GM04503 (cell line): ENCODE measurements around the gene KRTAP5-6.

Source experiments
- DNase-seq: peaks from one replicate; pipeline ENCODE4 v3.0.0-alpha.2; 2012; ENCODE audit warnings: low read depth

KRTAP5-6 gene

DNA sequence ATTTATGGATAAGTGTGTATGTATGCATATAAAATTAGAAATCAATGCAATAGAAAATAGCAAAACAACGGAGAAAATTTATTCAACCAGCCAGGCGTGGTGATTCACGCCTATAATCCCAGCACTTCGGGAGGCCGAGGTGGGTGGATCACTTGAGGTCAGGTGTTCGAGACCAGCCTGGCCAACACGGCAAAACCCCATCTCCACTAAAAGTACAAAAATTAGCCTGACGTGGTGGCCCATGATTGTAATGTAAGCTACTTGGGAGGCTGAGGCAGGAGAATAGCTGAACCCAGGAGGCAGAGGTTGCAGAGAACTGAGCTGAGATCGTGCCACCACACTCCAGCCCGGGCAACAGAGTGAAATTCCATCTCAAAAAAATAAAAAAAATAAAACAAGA is 5.5 kb downstream of the KRTAP5-6 start:
- no peak for DNase-seq

GRCh38 chr11:1703146-1703545 is 6.2 kb downstream of the KRTAP5-6 start:
- DNase-seq = no peak

DNA sequence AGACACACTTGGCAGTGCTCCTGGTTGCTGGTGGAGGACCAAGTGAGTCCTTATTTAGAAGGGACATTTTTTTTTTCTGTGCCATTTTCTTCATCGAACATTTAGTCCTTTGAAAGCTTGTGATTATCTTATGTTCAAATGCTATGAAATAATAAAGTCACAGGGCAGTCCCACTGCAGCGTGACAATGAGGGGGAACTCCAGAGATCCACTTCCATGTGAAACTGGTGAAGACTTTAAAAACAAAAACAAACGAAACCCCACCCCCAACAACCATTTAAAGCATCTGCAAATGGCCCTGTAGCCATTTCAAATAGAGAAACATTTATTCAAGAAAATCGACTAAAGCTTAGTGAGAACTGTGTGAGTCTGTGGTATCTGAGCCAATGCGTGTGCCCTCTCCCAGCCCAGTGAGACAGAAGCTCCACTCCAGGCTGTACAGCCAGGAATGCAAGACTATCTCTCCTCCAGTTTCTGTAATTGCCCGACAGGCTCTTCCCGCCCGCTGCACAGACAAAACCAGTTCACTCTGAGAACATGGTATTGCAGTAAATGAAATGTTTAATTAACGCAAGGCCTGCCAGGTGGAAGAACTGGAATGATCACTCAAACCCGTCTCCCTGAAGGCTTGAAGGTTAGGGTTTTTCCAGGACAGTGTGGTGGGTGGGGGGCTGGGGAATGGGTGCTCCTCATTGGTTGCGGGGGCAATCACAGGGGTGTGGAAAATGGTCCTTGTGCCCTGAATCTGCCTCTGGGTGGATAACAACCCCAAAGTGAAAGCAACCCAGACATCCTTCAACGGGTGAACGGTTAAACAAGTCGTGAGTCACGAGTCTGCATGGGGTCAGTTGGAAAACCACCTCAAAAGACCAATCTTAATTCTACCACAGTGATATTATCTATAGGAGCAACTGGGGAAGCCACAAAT is 8.4 kb downstream of the KRTAP5-6 start:
- no peak for DNase-seq

- DNase-seq = no peak
Measured at GRCh38 chr11:1706634-1707400, 9.8 kb downstream of the KRTAP5-6 start.

GRCh38 chr11:1707751-1708150 is 10.8 kb downstream of the KRTAP5-6 start:
- DNase-seq = no peak

- DNase-seq = no peak
Measured at GRCh38 chr11:1708716-1709115, 11.7 kb downstream of the KRTAP5-6 start.

DNA sequence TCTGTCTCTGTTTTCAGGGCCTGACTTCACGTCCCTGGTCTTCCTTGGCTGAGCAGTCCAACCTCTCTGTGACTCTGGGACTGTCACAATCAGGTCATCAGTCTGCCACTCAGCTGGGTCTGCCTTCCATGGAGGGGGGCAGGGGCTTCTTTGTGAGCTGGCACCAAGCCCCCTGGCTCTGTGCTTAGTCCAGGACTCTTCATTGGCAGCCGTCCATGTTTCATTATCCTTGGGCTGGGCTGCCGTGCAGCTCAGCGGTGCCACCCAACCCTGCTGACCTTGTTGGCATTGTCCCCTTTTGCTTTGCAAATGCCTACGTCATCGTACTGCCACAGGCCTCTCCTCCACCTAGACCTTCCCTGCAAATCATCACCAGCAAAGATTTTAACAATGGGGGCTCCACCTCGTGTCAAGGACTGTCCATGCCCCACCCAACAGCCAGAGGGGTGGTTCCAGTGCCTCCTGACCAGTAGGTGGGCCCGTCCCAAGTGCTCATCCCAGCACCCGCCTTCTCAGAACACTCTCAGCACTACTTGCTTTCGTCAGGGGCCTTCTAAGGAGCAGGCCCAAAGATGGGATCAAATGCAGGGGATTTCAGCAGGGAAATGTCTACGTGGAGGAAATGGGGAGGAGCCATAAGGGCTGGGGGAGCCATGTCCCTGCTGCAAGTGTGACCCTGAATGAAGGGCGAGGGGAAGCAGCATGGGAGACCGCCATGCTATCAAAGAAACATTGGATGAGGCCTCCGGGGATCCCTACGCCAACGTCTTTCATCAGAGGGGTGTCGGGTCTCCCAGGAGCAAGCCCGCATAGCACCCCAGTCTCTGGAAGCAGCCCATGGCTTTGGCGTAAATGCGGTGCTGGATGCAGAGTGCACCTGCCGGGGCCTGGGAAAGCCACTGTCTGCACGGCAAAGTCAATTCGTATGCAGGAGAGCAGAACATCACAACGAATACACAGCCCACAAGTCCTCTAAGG is 18.2 kb downstream of the KRTAP5-6 start:
- no peak for DNase-seq

GRCh38 chr11:1717745-1718144 is 20.8 kb downstream of the KRTAP5-6 start:
- DNase-seq = no peak

DNA sequence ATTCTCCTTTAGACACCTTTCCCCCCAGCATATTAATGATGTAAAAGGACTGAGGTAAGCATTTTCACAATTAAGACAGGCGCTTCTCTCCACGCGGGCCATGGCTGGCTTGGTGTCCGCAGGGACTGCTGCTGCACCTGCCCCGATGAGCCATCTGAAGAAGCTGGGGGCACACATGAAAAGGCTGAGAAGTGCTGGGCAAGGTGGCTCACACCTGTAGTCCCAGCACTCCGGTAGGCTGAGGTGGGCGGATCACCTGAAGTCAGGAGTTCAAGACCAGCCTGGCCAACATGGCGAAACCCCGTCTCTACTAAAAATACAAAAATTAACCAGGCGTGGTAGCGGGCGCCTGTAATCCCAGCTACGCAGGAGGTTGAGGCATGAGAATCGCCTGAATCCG is 21.3 kb downstream of the KRTAP5-6 start:
- no peak for DNase-seq

DNA sequence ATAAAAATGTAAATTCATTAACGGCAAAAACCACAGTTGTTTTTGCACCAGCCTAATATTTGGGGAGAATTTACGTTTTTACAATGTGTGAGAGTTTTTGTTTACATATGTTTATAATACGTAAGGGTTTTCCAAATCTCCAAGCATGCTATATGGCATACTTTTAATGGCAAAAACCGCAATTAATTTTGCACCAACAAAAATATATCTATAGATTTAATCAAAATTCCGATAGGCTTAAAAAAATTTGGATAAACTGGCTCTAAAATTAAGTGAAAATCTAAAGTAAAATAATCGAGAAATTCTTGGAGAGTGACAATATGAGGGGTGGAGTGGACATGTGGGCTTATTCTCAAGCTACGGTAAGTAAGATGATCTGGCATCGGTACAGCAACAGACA is 22.8 kb downstream of the KRTAP5-6 start:
- no peak for DNase-seq

DNA sequence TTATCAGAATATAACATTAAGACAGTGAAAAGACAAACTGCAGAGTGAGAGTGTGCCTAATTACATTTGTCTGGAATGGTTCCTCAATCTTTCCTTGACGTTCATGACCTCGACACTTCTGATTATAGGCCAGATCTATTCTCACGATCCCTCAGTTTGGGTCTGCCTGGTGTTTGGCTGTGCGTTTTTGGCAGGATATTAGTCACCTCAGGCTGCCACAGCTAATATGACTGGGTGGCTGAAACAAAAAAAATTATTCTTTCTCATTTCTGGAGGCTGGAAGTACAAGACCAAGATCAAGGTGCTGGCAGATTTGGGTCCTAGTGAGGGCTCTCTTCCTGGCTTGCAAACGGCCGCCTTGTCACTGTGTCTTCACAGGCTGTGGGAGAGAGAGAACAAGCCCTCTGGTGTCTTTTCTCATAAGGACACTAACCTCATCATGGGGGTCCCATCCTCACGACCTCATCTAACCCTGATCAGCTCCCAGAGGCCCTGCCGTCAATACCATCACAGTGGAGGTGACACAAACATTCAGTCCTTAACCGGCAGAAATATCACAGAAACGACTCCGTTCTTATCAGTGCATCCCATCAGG is 30.2 kb downstream of the KRTAP5-6 start:
- no peak for DNase-seq

- DNase-seq = no peak
Measured at GRCh38 chr11:1727861-1728260, 30.9 kb downstream of the KRTAP5-6 start.

DNA sequence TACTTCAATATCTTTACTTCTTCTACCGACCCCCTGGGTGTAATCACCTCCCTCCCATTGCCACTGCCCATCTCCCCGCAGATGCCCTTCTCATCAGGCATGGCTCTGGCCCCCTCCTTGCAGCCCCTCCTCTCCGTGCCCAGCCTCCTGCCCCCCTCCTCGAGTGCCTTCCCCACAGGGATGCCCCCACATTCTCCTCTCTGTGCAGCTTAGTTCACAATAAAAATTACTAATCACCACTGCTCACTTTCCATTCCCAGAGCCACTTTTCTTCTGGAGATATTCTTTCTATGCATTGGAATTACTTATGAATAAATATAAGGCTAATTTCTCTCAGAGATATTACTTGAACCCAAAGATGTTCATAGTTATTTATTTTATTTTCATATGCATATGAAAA is 31.3 kb downstream of the KRTAP5-6 start:
- no peak for DNase-seq

GRCh38 chr11:1728931-1729691 is 32.1 kb downstream of the KRTAP5-6 start:
- DNase-seq = no peak

DNA sequence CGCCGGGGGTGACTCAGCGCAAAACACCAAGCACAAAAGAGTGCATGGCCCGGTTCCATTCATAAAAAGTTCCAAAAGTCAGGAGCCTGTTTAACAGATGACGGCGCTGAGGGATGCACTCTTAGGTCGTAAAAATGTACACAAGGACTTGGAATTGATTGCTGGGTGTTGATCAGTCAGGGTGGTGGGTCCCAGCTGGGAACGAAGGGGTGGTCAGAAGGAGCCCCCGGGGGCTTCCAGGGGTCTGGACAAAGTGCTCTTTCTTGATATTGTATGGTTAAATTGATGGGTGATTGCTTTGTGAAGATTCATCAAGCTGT is 32.7 kb downstream of the KRTAP5-6 start:
- no peak for DNase-seq

DNA sequence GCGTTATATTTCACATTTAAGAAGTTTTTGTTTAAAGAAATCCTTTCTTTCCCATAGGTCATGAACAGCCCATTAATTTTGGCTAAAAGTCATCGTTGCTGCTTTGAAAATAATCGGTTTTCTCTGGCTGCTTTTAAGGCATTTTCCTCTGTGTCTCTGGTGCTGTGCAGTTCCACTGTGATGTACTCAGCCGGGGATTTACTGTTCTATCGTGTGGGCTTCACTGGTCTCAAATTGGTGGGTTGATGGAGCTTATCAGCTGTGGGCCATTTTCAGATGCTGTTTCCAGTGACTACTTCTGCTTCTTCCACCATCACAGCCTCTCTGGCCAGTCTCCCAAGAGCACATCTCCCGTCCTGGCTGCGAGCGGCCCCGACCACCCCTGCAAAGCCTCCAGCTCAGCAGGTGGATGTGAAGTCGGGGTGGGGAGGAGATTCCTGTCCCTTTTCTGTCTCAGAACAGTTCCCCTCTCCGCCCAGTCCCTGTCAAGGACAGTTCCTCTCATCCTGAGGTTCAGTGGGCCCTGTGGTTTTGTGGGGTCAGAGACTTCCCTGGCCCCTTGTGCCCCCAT is 33.1 kb downstream of the KRTAP5-6 start:
- DNase-seq = no peak

- no peak for DNase-seq
Measured at GRCh38 chr11:1731451-1732059, 34.6 kb downstream of the KRTAP5-6 start.

DNA sequence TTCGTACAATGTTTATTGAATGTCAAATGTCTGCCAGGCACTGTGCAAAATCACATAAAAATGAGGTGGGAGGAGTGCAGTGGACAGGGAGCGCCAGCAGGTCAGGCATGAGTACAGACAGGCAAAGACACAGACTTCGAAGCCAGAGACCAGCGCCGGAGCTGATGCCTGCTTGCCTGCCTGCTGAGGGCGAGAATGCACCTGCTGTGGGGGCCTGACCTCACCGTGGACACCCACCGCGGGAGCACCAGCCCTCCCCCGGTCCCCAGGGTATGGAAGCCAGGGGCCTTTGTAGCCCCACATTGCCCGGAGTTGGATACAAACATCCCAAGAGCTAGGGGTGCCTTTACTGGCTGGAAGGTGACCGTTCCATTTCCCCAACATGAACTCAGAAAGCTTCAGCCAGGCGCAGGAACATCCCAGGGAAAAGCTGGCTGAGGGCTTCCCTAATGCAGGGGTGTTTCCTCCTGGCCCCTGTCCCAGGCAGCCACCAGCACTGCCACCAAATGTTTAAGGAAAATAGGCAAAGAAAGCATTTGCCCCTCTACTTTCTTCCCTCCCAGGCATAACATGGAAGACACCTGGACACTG is 35.5 kb downstream of the KRTAP5-6 start:
- no peak for DNase-seq

- DNase-seq = no peak
Measured at GRCh38 chr11:1733009-1733715, 36.2 kb downstream of the KRTAP5-6 start.
